CD4-positive, alpha-beta T cell treated with Interleukin-2 at 100 ng/mL for 4 hours (primary cell): ENCODE data around the gene DPP6.

Experiments
- DNase-seq: peaks from one replicate; pipeline ENCODE4 v3.0.0-alpha.2; 2020; ENCODE audit warnings: low spot score

DPP6 gene

GRCh38 chr7:154412105-154412504 lies 359.9 kb downstream of the DPP6 start:
- no peak for DNase-seq

DNA sequence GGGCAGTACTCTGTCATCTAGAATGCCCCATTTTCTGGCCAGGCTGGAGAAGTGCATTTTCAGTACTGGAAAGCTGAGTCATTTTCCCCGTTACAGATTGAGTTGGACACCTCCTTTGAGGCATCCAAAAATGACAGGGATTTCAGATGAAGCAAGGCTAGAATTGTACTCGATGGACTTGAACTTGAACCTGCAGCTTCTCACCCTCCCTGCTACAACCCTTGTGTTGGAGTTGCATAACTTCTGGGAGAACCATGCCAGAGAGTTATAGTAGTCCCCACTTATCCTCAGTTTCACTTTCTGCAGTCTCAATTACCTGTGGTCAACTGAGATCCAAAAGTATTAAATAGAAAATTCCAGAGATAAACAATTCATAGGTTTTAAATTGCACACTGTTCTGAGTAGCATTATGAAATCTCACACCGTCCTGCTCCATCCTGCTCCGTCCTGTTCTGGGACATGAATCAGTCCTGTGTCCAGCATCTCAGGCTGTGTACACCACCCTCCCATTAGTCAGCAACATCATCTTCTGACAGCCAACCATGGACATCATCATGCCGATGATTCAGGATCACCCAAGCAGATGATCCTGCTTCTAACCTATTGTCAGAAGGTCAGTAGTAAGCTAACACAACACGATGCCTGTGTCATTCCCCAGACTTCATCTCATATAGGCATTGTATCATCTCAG lies 363.7 kb downstream of the DPP6 start:
- no peak for DNase-seq

DNA sequence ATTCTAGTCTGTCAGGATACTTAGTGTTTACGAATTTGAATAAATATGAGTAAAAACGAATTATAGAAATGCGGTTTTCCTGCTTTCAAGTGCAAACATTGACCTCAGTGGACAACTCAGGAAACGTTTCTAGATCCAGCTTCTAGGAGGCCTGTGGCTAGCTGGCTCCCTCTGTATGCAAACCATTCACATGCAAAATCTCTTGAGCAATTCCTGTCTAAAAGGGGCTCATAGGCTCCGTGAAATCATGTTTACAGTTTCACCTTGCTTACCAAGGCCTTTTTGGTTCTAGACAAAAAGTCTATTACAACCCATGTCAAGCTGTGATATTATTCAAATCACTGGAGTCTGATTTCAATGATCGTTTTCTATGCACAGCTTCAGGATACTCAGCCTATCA lies 364.5 kb downstream of the DPP6 start:
- DNase-seq = no peak

GRCh38 chr7:154419344-154419743 lies 367.1 kb downstream of the DPP6 start:
- no peak for DNase-seq

DNA sequence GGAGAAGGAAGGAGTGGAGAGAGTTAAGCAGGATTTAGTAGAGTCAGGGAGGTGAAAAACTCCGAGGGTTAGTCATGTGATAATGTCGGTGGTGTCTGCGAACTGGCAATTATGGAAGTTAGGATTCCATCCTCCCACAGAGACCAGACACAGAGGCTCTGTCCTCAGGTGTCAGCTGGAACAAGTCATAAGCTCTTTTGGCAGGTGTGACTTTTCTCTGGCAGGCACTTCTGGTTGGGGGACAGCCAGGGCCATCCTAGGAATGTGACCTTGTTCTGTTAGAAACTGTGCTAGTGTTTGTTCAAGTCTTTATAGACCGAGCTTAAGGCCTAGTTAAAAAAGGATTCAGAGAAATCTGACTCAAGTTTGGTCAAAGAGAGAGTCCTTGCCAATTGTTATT lies 371.0 kb downstream of the DPP6 start:
- DNase-seq = no peak

- no peak for DNase-seq
Observed at GRCh38 chr7:154424350-154424749, 372.2 kb downstream of the DPP6 start.

GRCh38 chr7:154425271-154425670 lies 373.1 kb downstream of the DPP6 start:
- no peak for DNase-seq

DNA sequence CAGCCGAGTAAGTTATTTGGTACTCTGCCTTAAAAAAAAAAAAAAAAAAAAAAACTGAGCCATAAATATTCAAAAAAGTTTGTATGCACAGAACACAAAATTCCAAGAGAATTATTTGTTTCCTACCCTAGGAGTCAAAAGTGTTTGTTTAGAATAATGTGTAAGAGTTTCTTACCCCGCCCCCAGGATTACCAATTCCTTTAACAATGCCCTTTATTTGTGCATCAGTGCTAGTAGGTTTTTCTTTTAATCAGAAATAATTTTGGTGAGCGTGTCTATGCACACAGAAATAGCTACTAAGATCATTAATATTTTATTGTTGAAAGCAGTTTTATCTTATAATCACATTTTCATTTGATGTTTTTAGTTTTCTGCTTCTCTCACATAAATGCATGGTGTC lies 374.6 kb downstream of the DPP6 start:
- no peak for DNase-seq

GRCh38 chr7:154427533-154427932 lies 375.3 kb downstream of the DPP6 start:
- no peak for DNase-seq

- DNase-seq = no peak
Observed at GRCh38 chr7:154429666-154430404, 377.6 kb downstream of the DPP6 start.

DNA sequence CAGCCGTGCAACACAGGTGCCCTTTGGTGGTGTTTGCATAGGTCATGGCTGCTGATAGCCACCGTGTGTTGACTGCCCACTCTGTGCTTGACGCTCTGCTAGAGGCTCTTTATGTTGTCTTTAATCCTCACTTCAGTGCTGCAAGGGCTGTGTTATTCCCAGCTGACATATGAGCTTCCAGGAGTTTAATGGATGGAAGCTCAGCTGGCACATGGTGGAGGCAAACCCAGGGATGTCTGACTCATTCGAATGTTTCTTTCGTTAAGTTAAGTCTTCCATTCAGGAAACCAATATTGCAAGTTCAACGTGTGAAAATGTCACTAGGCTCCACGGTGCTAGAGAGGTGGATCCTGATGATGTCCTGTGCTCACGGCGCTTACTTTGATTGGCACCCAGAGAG lies 378.4 kb downstream of the DPP6 start:
- no peak for DNase-seq

GRCh38 chr7:154431045-154431444 lies 378.8 kb downstream of the DPP6 start:
- no peak for DNase-seq

GRCh38 chr7:154433632-154434598 lies 381.7 kb downstream of the DPP6 start:
- no peak for DNase-seq

GRCh38 chr7:154436560-154436959 lies 384.4 kb downstream of the DPP6 start:
- no peak for DNase-seq

DNA sequence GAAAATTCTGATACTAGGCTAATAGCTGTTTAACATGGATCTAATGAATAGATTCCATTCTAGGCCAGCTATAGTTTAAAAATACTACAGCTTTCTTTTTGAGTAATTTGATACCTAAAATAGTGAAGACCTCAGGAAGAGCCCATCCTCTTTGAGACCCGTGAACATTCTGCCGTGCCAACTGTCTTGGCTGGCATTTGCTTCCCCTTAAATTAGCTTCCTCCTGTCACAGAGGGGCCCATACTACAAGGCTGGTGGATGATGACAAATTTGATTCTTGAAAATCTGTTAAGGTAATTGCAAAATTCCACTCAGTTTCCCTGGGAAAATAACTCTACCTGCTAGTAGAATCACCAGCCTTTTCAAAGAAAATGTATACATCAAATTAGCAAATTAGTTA lies 385.0 kb downstream of the DPP6 start:
- DNase-seq = no peak

DNA sequence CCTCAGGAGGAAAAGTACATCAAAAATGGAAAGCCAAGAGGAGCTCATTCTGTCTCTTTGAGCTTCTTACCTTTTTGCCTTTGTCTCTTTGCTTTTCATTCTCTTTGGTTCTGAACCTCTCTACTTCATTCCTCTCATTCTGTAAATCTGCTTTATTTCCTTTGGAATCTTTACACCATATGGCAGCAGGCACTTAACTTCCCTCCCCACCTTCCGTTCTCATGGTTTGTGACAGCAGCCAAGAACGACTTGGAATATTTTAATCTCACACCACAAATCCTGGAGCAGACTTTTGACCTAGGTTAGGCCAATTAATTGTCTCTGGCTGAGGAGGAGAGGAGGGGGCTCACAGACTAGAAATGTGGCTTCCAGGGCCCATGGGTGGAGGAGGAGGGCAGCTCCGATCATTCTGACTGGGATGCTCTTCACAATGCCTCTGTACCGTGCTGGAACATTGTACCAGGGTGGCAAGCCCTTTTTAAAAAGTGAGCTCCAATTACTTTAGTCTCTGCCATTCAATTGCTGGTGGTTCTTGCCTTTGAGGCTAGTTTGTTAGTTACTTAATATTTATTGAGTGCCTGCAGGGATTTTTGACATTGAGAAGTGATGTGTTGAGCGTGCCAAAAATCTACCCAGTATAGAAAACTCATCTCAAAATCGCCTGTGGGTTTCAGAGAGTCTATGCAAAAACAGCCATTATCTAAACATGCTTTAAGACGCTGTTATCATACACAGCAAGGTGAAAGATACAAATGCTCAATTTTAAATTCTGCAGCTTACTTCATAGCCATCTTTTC lies 386.6 kb downstream of the DPP6 start:
- DNase-seq = no peak

GRCh38 chr7:154440058-154440457 lies 387.9 kb downstream of the DPP6 start:
- DNase-seq = no peak

GRCh38 chr7:154440651-154441050 lies 388.5 kb downstream of the DPP6 start:
- no peak for DNase-seq

DNA sequence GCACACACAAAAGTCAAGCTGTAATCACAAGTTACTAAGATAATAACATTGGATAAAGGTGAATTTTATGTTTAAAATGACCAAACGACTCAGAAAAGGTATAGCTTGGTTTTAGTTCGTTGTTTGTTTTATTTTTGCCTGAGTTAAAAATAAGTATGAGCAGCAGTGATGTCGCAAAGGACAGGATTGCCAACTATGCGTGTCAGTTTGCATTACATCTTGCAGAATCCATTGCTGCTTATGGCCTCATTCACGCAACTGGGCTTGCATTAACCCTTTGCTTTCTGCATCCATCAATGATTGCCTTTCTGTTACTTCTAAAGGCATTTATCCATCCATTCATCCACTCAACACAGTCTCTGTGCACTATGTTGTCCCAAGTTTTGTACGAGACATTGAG lies 389.6 kb downstream of the DPP6 start:
- DNase-seq = no peak

- DNase-seq = no peak
Observed at GRCh38 chr7:154442939-154443338, 390.7 kb downstream of the DPP6 start.

DNA sequence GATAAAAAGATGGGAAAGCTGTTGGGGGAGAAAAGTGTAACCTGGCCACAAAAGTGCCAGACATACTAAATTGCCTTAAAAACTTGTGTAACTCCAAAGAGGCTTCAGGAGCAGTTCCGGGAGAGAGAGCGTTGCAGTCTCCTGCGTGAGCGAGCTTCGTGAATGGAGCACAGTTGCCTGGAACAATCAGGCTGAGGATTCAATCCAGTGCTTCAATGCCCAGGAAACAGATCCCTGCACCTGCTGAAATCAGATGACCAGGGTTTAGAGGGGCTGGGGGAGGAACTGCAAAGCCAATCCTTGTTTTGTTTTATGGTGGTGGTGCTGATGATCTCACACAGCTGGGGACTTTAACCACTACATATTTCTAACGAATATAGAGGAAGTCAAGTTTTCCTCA lies 398.3 kb downstream of the DPP6 start:
- DNase-seq = no peak
